Measurements from ENCODE around the gene ADIG. TPM values are rescaled to one million over a fixed set of nuclear protein-coding genes. Genes with fewer than 3 reads are reported as not detected.

ADIG gene
- total and polyA plus RNA-seq, 12 donors = not detected

DNA sequence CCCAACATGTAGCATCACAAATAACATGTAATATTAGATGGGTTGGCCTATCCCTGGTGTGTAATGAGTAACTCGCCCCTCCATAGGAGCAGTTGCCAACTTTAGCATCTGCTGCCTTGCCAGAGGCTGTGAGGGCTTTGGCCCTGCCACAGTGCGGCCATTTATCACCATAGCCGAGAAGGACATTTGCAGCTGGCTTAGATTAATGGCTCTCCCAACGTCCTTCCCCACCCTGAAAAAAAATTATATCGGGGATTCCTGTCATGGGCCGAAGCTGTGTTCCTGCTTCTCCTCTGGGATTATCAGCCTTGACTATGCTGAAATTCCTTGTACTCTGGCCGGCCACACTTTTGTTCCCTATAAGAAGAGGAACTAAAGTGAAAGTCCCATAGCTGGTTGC, 7.6 kb upstream of the ADIG start:
- Histone ChIP-seq H3K4me3 (no peak overlapping the region), H3K4me1 (replicated peaks in 1 of 2) (no peaks in the 10 kb centered on the region), H3K27me3 (no peaks in the 10 kb centered on the region), H3K36me3 (replicated peaks in 1 of 2) (peaks cover 0 to 54% of the 10 kb centered on the region in 2 donors), H3K9me3 (replicated peaks in 1 of 3) (no peaks in the 10 kb centered on the region), H3K27ac (no peak overlapping the region)
- intact Hi-C loops (cut with DNase I) = no loop called here
- TF ChIP-seq, protein P1, sequence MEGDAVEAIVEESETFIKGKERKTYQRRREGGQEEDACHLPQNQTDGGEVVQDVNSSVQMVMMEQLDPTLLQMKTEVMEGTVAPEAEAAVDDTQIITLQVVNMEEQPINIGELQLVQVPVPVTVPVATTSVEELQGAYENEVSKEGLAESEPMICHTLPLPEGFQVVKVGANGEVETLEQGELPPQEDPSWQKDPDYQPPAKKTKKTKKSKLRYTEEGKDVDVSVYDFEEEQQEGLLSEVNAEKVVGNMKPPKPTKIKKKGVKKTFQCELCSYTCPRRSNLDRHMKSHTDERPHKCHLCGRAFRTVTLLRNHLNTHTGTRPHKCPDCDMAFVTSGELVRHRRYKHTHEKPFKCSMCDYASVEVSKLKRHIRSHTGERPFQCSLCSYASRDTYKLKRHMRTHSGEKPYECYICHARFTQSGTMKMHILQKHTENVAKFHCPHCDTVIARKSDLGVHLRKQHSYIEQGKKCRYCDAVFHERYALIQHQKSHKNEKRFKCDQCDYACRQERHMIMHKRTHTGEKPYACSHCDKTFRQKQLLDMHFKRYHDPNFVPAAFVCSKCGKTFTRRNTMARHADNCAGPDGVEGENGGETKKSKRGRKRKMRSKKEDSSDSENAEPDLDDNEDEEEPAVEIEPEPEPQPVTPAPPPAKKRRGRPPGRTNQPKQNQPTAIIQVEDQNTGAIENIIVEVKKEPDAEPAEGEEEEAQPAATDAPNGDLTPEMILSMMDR (IDR thresholded peaks at IDR 0.05) = no peak
- TF ChIP-seq POLR2A (IDR thresholded peaks at IDR 0.05) = no peak
- 63 to 76% (median 73%) methylated on average over 7 of the region's 7 CpGs for WGBS, 4 donors
- no peak for DNase-seq

GRCh38 chr20:38579219-38579910, 1.6 kb upstream of the ADIG start:
- intact Hi-C loops (cut with DNase I) = no loop called here
- TF ChIP-seq POLR2A (IDR thresholded peaks at IDR 0.05) = no peak
- TF ChIP-seq, protein P1 (IDR thresholded peaks at IDR 0.05) = no peak
- Histone ChIP-seq H3K4me1 (replicated peaks in 1 of 2) (no peaks in the 10 kb centered on the region), H3K27me3 (no peaks in the 10 kb centered on the region), H3K4me3 (no peak overlapping the region), H3K9me3 (replicated peaks in 1 of 3) (no peaks in the 10 kb centered on the region), H3K36me3 (replicated peaks in 1 of 2) (peaks cover 0 to 25% of the 10 kb centered on the region in 2 donors), H3K27ac (no peak overlapping the region)
- no peak for DNase-seq
- 69 to 74% (median 71%) methylated on average over 6 to 7 of the region's 7 CpGs for WGBS, 4 donors

DNA sequence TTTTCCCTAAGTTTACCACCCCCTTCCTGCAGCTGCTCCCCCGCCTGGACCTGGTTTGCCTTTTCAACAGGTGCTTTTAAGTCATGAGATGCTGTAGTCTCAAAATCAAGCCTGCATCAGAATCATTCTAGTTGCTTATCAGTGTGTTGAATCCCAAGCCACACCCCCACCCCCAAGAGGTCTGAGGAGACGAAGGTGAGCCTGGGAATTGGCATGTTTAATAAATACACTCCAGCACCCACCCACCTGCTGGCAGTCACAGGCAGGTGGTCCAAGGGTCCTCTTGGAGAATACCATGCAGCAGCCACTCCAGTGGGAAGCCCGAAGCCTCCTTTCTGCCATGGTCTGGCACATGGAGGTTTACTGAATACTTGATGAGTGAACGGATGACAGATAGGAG, 1.1 kb upstream of the ADIG start:
- Histone ChIP-seq H3K9me3 (replicated peaks in 1 of 3) (no peaks in the 10 kb centered on the region), H3K27me3 (no peaks in the 10 kb centered on the region), H3K4me1 (replicated peaks in 1 of 2) (no peaks in the 10 kb centered on the region), H3K4me3 (no peak overlapping the region), H3K36me3 (replicated peaks in 1 of 2) (peaks cover 0 to 19% of the 10 kb centered on the region in 2 donors), H3K27ac (no peak overlapping the region)
- WGBS, 4 donors = 70 to 86% (median 77%) methylated on average over 3 to 4 of the region's 4 CpGs
- no peak for DNase-seq
- TF ChIP-seq POLR2A (IDR thresholded peaks at IDR 0.05) = no peak
- TF ChIP-seq, protein P1 (IDR thresholded peaks at IDR 0.05) = no peak
- intact Hi-C loops (cut with DNase I) = no loop called here

- Histone ChIP-seq H3K4me3 (no peak overlapping the region), H3K9me3 (replicated peaks in 1 of 3) (no peaks in the 10 kb centered on the region), H3K4me1 (replicated peaks in 1 of 2) (no peaks in the 10 kb centered on the region), H3K27ac (no peak overlapping the region), H3K36me3 (replicated peaks in 1 of 2) (no peaks in the 10 kb centered on the region), H3K27me3 (no peaks in the 10 kb centered on the region)
- 43 to 77% (median 58%) methylated on average over 2 to 4 of the region's 4 CpGs for WGBS, 4 donors
- DNase-seq = no peak
- no peak for TF ChIP-seq POLR2A (IDR thresholded peaks at IDR 0.05)
- TF ChIP-seq, protein P1 (IDR thresholded peaks at IDR 0.05) = no peak
- intact Hi-C loops (cut with DNase I) = no loop called here
Measured at GRCh38 chr20:38581830-38582358, 897 bp downstream of the ADIG start.
